ENCODE results near the gene GID8. TPM values are rescaled to one million over a fixed set of nuclear protein-coding genes. Genes with fewer than 3 reads are reported as not detected.

GID8 gene
- total RNA-seq (10 to 100 TPM; 22.0 to 23.7 TPM), polyA plus RNA-seq (10 to 100 TPM in 1 of 2 donors, 1 to 10 TPM in 1; 8.9 to 15.0 TPM)
- long read RNA-seq, donor 1, full-length matches to known transcripts, result 82 of 104 reads
- long read RNA-seq, donor 1, partial matches to known transcripts, result 8 of 104 reads
- long read RNA-seq, donor 1, other reads (novel, unspliced or antisense), result 14 of 104 reads
- long read RNA-seq, donor 2, full-length matches to known transcripts, result 16 of 23 reads
- long read RNA-seq, donor 2, partial matches to known transcripts, result 4 of 23 reads
- long read RNA-seq, donor 2, other reads (novel, unspliced or antisense), result 3 of 23 reads

- Histone ChIP-seq H3K4me3 (ENCODE audit: low read length in 2 of 2) (peak within 1 kb of the TSS; percentile 71), H3K27ac (ENCODE audit: low read depth in 1 of 2, low read length in 2 of 2) (peak within 1 kb of the TSS; percentile 47 to 54), H3K4me1 (ENCODE audit: control insufficient read depth in 1 of 2, insufficient read depth in 2 of 2, low read length in 2 of 2) (peaks cover 1 to 5% of the 10 kb centered on the region in 2 donors), H3K27me3 (ENCODE audit: control insufficient read depth in 1 of 2, insufficient read depth in 2 of 2, low read length in 1 of 2) (no peaks in the 10 kb centered on the region), H3K9me3 (ENCODE audit: control insufficient read depth, low read length) (no peaks in the 10 kb centered on the region), H3K36me3 (ENCODE audit: control insufficient read depth in 1 of 2, insufficient read depth in 2 of 2, low read length in 1 of 2) (peaks cover 0 to 2% of the 10 kb centered on the region in 2 donors)
- ATAC-seq (ENCODE audit: low FRiP score) (peak; percentile 65), DNase-seq (peak in 1 of 2 donors; percentile 81)
- intact Hi-C loops (cut with DNase I), result loop anchor here in 1 of 2 donors (5.0 kb wide), 1 partner anchor 36 kb away; no protein-coding TSS in a partner anchor
- WGBS, 2 donors, result 0% methylated on average over 42 to 79 of the region's 79 CpGs
Observed at GRCh38 chr20:62938105-62938888, at the start of gene GID8. Gene GID8, plus strand, starts transcription at chr20:62938147. Its CDS starts 3,356 bp downstream, at chr20:62941503.

DNA sequence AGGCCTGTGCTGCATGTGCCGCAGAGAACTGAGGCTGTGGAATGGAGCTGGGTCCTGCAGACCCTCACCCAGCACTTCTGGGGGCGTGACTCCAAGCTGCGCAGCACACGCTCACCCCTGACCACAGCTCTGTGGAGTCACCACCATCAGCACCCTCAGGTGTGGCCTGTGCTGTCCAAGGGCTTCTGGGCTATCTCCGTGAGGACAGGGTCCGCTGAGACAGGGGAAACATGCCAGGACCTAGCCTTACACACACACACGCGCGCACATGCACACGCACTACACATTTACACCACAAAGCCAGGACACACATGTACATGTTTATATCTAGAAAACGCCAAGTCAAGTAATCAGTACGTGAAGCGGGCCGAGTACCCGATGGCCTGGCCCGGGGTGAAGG lies 49.5 kb upstream of the GID8 start:
- intact Hi-C loops (cut with DNase I), result no loop called here
- no peak overlapping the region for H3K27ac ChIP-seq (ENCODE audit: low read depth in 1 of 2, low read length in 2 of 2)
- H3K36me3 ChIP-seq (ENCODE audit: control insufficient read depth in 1 of 2, insufficient read depth in 2 of 2, low read length in 1 of 2), result peaks cover 0 to 8% of the 10 kb centered on the region in 2 donors
- WGBS, 2 donors, result 93 to 95% methylated on average over 16 of the region's 16 CpGs
- no peak overlapping the region for H3K4me3 ChIP-seq (ENCODE audit: low read length in 2 of 2)
- no peaks in the 10 kb centered on the region for H3K27me3 ChIP-seq (ENCODE audit: control insufficient read depth in 1 of 2, insufficient read depth in 2 of 2, low read length in 1 of 2)
- no peak for ATAC-seq (ENCODE audit: low FRiP score)
- H3K4me1 ChIP-seq (ENCODE audit: control insufficient read depth in 1 of 2, insufficient read depth in 2 of 2, low read length in 2 of 2), result no peaks in the 10 kb centered on the region
- no peaks in the 10 kb centered on the region for H3K9me3 ChIP-seq (ENCODE audit: control insufficient read depth, low read length)
- DNase-seq, result no peak

GRCh38 chr20:62888910-62889309 lies 49.0 kb upstream of the GID8 start:
- WGBS, 2 donors, result 90% methylated on average over 17 of the region's 17 CpGs
- intact Hi-C loops (cut with DNase I), result no loop called here
- no peak overlapping the region for H3K4me3 ChIP-seq (ENCODE audit: low read length in 2 of 2)
- H3K4me1 ChIP-seq (ENCODE audit: control insufficient read depth in 1 of 2, insufficient read depth in 2 of 2, low read length in 2 of 2), result no peaks in the 10 kb centered on the region
- ATAC-seq (ENCODE audit: low FRiP score) (no peak), DNase-seq (no peak)
- H3K27me3 ChIP-seq (ENCODE audit: control insufficient read depth in 1 of 2, insufficient read depth in 2 of 2, low read length in 1 of 2), result no peaks in the 10 kb centered on the region
- H3K36me3 ChIP-seq (ENCODE audit: control insufficient read depth in 1 of 2, insufficient read depth in 2 of 2, low read length in 1 of 2), result peaks cover 0 to 13% of the 10 kb centered on the region in 2 donors
- no peaks in the 10 kb centered on the region for H3K9me3 ChIP-seq (ENCODE audit: control insufficient read depth, low read length)
- no peak overlapping the region for H3K27ac ChIP-seq (ENCODE audit: low read depth in 1 of 2, low read length in 2 of 2)

DNA sequence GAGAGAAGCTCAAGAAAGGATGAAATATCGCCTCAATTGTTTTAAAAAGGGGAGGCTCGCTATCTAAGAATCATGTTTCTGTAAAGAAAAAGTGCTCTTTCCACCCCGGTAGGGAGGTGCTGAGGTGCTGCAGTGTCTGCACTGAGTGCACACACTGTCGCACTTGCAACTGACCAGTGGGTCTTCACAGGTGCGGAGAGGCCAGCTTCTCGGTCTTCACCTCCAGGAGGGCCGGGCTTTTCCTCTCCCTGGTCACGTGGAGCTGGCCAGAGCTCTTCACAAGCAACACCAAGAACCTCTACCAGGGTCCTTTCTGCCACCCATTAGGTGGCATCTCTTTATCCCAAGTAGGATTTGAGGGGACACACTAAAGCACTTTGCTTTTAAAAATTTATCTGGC lies 48.5 kb upstream of the GID8 start:
- Histone ChIP-seq H3K27ac (ENCODE audit: low read depth in 1 of 2, low read length in 2 of 2) (no peak overlapping the region), H3K4me1 (ENCODE audit: control insufficient read depth in 1 of 2, insufficient read depth in 2 of 2, low read length in 2 of 2) (no peaks in the 10 kb centered on the region), H3K9me3 (ENCODE audit: control insufficient read depth, low read length) (no peaks in the 10 kb centered on the region), H3K27me3 (ENCODE audit: control insufficient read depth in 1 of 2, insufficient read depth in 2 of 2, low read length in 1 of 2) (no peaks in the 10 kb centered on the region), H3K4me3 (ENCODE audit: low read length in 2 of 2) (no peak overlapping the region), H3K36me3 (ENCODE audit: control insufficient read depth in 1 of 2, insufficient read depth in 2 of 2, low read length in 1 of 2) (peaks cover 0 to 15% of the 10 kb centered on the region in 2 donors)
- ATAC-seq (ENCODE audit: low FRiP score), result no peak
- intact Hi-C loops (cut with DNase I), result no loop called here
- 85 to 88% methylated on average over 8 of the region's 8 CpGs for WGBS, 2 donors
- no peak for DNase-seq

GRCh38 chr20:62889871-62890270 lies 48.1 kb upstream of the GID8 start:
- DNase-seq, result no peak
- no peak overlapping the region for H3K27ac ChIP-seq (ENCODE audit: low read depth in 1 of 2, low read length in 2 of 2)
- 83 to 86% methylated on average over 9 of the region's 9 CpGs for WGBS, 2 donors
- H3K27me3 ChIP-seq (ENCODE audit: control insufficient read depth in 1 of 2, insufficient read depth in 2 of 2, low read length in 1 of 2), result no peaks in the 10 kb centered on the region
- no peak for ATAC-seq (ENCODE audit: low FRiP score)
- no peak overlapping the region for H3K4me3 ChIP-seq (ENCODE audit: low read length in 2 of 2)
- intact Hi-C loops (cut with DNase I), result no loop called here
- H3K4me1 ChIP-seq (ENCODE audit: control insufficient read depth in 1 of 2, insufficient read depth in 2 of 2, low read length in 2 of 2), result no peaks in the 10 kb centered on the region
- H3K9me3 ChIP-seq (ENCODE audit: control insufficient read depth, low read length), result no peaks in the 10 kb centered on the region
- peaks cover 0 to 15% of the 10 kb centered on the region in 2 donors for H3K36me3 ChIP-seq (ENCODE audit: control insufficient read depth in 1 of 2, insufficient read depth in 2 of 2, low read length in 1 of 2)

DNA sequence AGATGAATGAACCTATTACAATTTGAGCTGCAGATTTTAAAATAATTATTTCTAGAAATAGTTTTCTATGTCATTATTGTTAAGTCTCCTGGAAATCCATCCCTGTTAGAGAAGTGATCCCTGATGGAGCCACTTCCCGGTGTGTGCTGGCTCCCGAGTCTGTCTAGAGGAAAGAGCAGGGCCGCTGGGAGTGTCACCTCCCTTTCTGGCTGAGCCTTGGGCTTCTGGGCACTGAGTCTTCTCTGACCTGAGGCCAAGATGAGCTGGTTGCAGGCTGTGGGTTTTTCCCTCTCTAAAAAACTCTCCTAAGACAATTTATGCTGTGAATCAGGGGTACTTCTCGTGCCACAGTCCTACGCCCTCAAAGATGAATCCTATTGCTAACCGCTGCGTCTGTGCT lies 47.5 kb upstream of the GID8 start:
- H3K27me3 ChIP-seq (ENCODE audit: control insufficient read depth in 1 of 2, insufficient read depth in 2 of 2, low read length in 1 of 2), result no peaks in the 10 kb centered on the region
- intact Hi-C loops (cut with DNase I), result no loop called here
- ATAC-seq (ENCODE audit: low FRiP score), result no peak
- H3K36me3 ChIP-seq (ENCODE audit: control insufficient read depth in 1 of 2, insufficient read depth in 2 of 2, low read length in 1 of 2), result peaks cover 0 to 15% of the 10 kb centered on the region in 2 donors
- H3K4me1 ChIP-seq (ENCODE audit: control insufficient read depth in 1 of 2, insufficient read depth in 2 of 2, low read length in 2 of 2), result no peaks in the 10 kb centered on the region
- 80 to 81% methylated on average over 7 of the region's 7 CpGs for WGBS, 2 donors
- H3K9me3 ChIP-seq (ENCODE audit: control insufficient read depth, low read length), result no peaks in the 10 kb centered on the region
- DNase-seq, result no peak
- H3K4me3 ChIP-seq (ENCODE audit: low read length in 2 of 2), result no peak overlapping the region
- H3K27ac ChIP-seq (ENCODE audit: low read depth in 1 of 2, low read length in 2 of 2), result no peak overlapping the region

GRCh38 chr20:62891111-62891510 lies 46.8 kb upstream of the GID8 start:
- Histone ChIP-seq H3K27me3 (ENCODE audit: control insufficient read depth in 1 of 2, insufficient read depth in 2 of 2, low read length in 1 of 2) (no peaks in the 10 kb centered on the region), H3K36me3 (ENCODE audit: control insufficient read depth in 1 of 2, insufficient read depth in 2 of 2, low read length in 1 of 2) (peaks cover 0 to 15% of the 10 kb centered on the region in 2 donors), H3K4me1 (ENCODE audit: control insufficient read depth in 1 of 2, insufficient read depth in 2 of 2, low read length in 2 of 2) (no peaks in the 10 kb centered on the region), H3K27ac (ENCODE audit: low read depth in 1 of 2, low read length in 2 of 2) (no peak overlapping the region), H3K4me3 (ENCODE audit: low read length in 2 of 2) (no peak overlapping the region), H3K9me3 (ENCODE audit: control insufficient read depth, low read length) (no peaks in the 10 kb centered on the region)
- no peak for ATAC-seq (ENCODE audit: low FRiP score)
- intact Hi-C loops (cut with DNase I), result no loop called here
- no peak for DNase-seq
- 81 to 83% methylated on average over 15 of the region's 15 CpGs for WGBS, 2 donors

DNA sequence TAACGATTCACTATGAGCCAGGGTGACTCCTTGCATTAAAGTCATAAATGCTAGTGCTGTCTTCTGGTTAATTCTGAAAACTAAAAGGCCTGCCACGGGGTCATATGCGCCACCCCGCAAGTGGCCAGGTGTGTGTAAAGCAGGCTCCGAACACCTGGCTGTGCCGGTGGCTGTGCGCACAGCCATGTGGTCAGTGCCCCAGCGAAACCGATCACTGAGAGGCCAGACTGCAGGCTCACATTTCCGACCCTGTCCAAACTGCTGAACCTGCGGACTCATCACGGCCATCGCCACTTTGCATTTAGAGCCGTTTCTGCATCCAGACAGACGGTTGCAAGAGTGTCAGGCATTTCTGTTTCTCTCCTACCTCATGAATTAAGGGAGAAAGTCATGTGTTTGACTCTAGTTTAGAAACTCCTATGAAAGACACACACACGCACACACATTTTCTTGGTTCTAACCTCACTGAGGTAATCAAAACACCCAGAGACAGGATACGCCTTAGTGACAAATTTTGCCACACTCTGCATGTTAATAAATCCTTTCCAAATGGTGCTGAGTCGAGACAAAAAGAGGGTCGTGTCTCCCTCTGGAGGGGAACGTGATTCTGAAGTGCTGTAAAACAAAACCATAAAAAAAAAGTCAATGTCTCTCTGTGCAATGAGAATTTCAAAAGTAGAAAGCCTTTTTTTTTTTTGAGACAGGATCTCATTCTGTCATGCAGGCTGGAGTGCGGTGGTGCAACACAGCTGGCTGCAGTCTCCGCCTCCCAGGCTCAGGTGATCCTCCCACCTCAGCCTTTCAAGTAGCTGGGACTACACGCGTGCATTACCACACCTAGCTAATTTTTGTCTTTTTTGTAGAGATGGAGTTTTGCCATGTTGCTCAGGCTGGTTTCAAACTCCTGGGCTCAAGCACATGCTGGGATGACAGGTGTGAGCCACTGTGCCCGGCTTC lies 45.3 kb upstream of the GID8 start:
- Histone ChIP-seq H3K27me3 (ENCODE audit: control insufficient read depth in 1 of 2, insufficient read depth in 2 of 2, low read length in 1 of 2) (no peaks in the 10 kb centered on the region), H3K9me3 (ENCODE audit: control insufficient read depth, low read length) (no peaks in the 10 kb centered on the region), H3K4me1 (ENCODE audit: control insufficient read depth in 1 of 2, insufficient read depth in 2 of 2, low read length in 2 of 2) (no peaks in the 10 kb centered on the region), H3K36me3 (ENCODE audit: control insufficient read depth in 1 of 2, insufficient read depth in 2 of 2, low read length in 1 of 2) (peaks cover 0 to 16% of the 10 kb centered on the region in 2 donors), H3K27ac (ENCODE audit: low read depth in 1 of 2, low read length in 2 of 2) (no peak overlapping the region), H3K4me3 (ENCODE audit: low read length in 2 of 2) (no peak overlapping the region)
- intact Hi-C loops (cut with DNase I), result no loop called here
- DNase-seq (no peak), ATAC-seq (ENCODE audit: low FRiP score) (no peak)
- 86 to 87% methylated on average over 25 of the region's 25 CpGs for WGBS, 2 donors
